Pancreas (tissue), 10 donors: ENCODE results near the gene POLD3. TPM values are rescaled to one million over a fixed set of nuclear protein-coding genes. Genes with fewer than 3 reads are reported as not detected.

Source experiments
- ATAC-seq, 4 donors: fragments of 200-7000 bp; cut with Tn5 transposase; one replicate each; pipeline versions ENCODE4 v1.8.0 to v1.9.1; 2020; ENCODE audit warnings: mild to moderate bottlenecking in 4 of 4, moderate library complexity in 4 of 4
- DNase-seq, 6 donors: peaks; one replicate each; pipeline ENCODE4 v3.0.0-alpha.2; 2020
- FAIRE-seq: peaks from 2 replicates; lab custom pipeline; 2012; peaks lifted over from hg19 to GRCh38; lab: Jason Lieb, UNC
- H3K27ac ChIP-seq, 4 donors: fragments of 200-600 bp; sonication (generic); 1 replicate in 3 of 4; 2 replicates in 1 of 4; pipeline versions ENCODE4 v1.5.0 to v1.8.0; 2020
- H3K27me3 ChIP-seq, 4 donors: fragments of 200-600 bp; one replicate each; pipeline ENCODE4 v1.8.0; 2021
- H3K36me3 ChIP-seq, 3 donors: fragments of 200-600 bp; sonication (generic) in 1 of 3; one replicate each; pipeline versions ENCODE4 v1.5.0 to v1.8.0; 2020 to 2021
- H3K4me1 ChIP-seq, 3 donors: fragments of 200-600 bp; one replicate each; pipeline ENCODE4 v1.8.0; 2021
- H3K4me3 ChIP-seq, 4 donors: fragments of 200-600 bp; sonication (generic) in 2 of 4; one replicate each; pipeline versions ENCODE4 v1.5.0 to v1.8.0; 2020 to 2021
- H3K9me3 ChIP-seq, 4 donors: fragments of 200-600 bp; one replicate each; pipeline ENCODE4 v1.8.0; 2021
- CTCF ChIP-seq, 4 donors: fragments of 200-600 bp; sonication (generic) in 3 of 4; IDR thresholded peaks; one replicate each; pipeline versions ENCODE4 v1.5.0 to v1.8.0; 2021; ENCODE audit warnings: antibody characterized with exemption in 4 of 4
- WGBS, 2 donors: extraction: QIAGEN DNeasy Blood & Tissue Kit; methylation state at CpG; one replicate each; pipeline ENCODE4 v1.1.7; 2013; 5-methylcytosine and 5-hydroxymethylcytosine counted together
- intact Hi-C, 3 donors: fragments of 100-400 bp; cut with DNase I; formaldehyde crosslinking; loops; one replicate each; pipeline versions ENCODE4 v1.11.1 to v1.14.2; 2022
- polyA plus RNA-seq, 2 donors: library from polyadenylated mRNA; stranded (reverse); fragments of 200-250 nt; gene quantifications; one replicate each; pipeline ENCODE4 v1.2.3, GENCODE V29; 2013
- total RNA-seq, 6 donors: library from RNA; stranded (reverse); fragmentation: NEBNext Ultra II Directional in 4 of 6; extraction: Animal tissue kit (Norgen Biotek cat#: 25700) in 4 of 6; gene quantifications; one replicate each; pipeline versions ENCODE4 v1.2.1 to v1.2.4, GENCODE V29; 2021 to 2023
- donor health status: healthy with polysubstance abuse.
- donor health status: DM: no; HTN: no; CAD: no; lungs with moderate emphysema.
- donor health status: DM: no; HTN: no; CAD: no.
- donor health status: control.
- donor health status: control.
- donor health status: Bipolar disorder and iron deficiency.
- donor health status: DM: yes; HTN: yes; CAD: no.
- donor health status: DM: no; HTN: no; CAD: no.
- donor health status: DM: no; HTN: no; CAD: no.
- donor health status: DM: yes; HTN: yes; CAD: no.

POLD3 gene, protein sequence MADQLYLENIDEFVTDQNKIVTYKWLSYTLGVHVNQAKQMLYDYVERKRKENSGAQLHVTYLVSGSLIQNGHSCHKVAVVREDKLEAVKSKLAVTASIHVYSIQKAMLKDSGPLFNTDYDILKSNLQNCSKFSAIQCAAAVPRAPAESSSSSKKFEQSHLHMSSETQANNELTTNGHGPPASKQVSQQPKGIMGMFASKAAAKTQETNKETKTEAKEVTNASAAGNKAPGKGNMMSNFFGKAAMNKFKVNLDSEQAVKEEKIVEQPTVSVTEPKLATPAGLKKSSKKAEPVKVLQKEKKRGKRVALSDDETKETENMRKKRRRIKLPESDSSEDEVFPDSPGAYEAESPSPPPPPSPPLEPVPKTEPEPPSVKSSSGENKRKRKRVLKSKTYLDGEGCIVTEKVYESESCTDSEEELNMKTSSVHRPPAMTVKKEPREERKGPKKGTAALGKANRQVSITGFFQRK
- 10 to 100 TPM in 3 of 6 donors, 1 to 10 TPM in 3; 7.9 to 14.0 (median 10.2) TPM for total RNA-seq
- polyA plus RNA-seq, result 1 to 10 TPM; 7.2 to 8.6 TPM

DNA sequence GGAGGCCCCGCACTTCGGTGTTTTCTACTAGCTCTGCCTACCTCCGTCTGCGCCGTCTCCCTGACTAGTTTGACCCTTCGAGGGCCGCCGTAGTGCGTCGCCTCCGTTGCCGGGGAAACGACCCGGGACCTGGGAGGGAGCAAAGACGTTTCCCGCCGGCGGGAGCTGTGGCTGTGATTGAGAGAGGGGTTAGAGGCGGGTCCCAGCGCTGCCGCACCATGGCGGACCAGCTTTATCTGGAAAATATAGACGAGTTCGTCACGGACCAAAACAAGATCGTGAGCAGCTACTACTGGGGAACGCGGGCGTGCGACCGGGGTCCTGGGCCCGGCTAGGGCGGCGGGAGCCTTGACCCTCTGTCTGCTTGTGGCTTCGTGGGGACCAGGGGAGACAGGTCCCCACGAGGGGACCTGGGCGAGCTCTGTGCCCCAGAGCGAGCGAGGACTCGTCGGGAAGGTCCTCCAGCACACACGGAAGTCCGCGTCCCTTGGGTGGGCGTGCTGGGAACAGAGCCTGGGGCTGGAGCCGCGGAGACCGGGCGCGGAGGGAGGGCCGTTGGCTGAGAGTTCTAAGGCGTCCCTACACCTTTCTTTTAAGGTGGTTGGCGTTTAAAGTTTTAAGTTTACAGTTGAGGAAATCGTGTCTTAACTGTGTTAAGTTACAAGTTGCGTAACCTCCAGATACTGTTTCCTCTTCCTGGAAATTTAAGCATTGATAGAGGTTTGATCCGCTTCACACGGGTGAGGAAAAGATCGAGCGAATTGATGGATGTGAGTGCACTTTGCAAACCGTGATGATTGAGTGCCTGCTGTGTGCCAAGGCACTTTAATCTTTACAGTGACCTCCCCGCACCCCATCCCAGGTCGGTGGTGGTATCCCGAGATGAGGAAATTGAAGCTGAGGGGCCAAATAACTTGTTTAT lies at the start of gene POLD3:
Gene POLD3 (plus strand): TSS at position 142 of the 922 bp plus-strand sequence. CDS start 77 bp downstream, at position 219.
- TF ChIP-seq CTCF (IDR thresholded peaks at IDR 0.05), result no peak
- Histone ChIP-seq H3K9me3 (no peaks in the 10 kb centered on the region), H3K36me3 (peaks cover 0 to 3% (median 2%) of the 10 kb centered on the region in 3 donors), H3K4me1 (peaks cover 0 to 16% (median 4%) of the 10 kb centered on the region in 3 donors), H3K27me3 (no peaks in the 10 kb centered on the region), H3K4me3 (peak within 1 kb of the TSS; percentile 82 to 98 (median 86)), H3K27ac (peak within 1 kb of the TSS; percentile 70 to 89 (median 73))
- ATAC-seq, result peak; percentile 97 to 99 (median 98)
- FAIRE-seq, result peak; percentile 9
- 0 to 1% methylated on average over 57 to 63 of the region's 63 CpGs for WGBS, 2 donors
- intact Hi-C loops, result no loop called here
- peak; percentile 93 to 98 (median 94) for DNase-seq

DNA sequence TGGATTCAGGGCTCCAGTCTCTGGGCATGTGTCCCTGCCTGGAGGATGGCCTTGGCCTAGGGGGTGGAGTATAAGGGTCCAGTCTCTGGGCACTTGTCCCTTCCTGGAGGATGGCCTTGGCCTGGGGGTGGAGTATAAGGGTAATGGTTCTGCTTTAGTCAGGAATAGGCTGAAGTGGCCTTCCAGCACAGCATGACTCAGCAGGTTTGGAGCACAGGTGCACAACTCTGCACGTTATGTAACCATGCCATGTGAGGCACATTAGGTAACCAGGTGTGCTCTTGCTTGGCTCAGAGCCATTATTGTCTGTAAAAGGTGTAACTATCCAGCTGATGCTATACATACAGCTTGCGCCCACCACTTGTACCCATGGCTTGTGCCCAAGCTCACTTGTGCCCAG lies 48.4 kb upstream of the POLD3 start:
- H3K27ac ChIP-seq, result no peak overlapping the region
- no peak for TF ChIP-seq CTCF (IDR thresholded peaks at IDR 0.05)
- no peaks in the 10 kb centered on the region for H3K36me3 ChIP-seq
- ATAC-seq (peak; percentile 47 to 93 (median 88)), FAIRE-seq (no peak), DNase-seq (peak in 5 of 6 donors; percentile 64 to 93 (median 76))
- no peak overlapping the region for H3K4me3 ChIP-seq
- no peaks in the 10 kb centered on the region for H3K4me1 ChIP-seq
- 72 to 73% methylated on average over 2 of the region's 2 CpGs for WGBS, 2 donors
- no peaks in the 10 kb centered on the region for H3K9me3 ChIP-seq
- H3K27me3 ChIP-seq, result no peaks in the 10 kb centered on the region
- intact Hi-C loops, result no loop called here

DNA sequence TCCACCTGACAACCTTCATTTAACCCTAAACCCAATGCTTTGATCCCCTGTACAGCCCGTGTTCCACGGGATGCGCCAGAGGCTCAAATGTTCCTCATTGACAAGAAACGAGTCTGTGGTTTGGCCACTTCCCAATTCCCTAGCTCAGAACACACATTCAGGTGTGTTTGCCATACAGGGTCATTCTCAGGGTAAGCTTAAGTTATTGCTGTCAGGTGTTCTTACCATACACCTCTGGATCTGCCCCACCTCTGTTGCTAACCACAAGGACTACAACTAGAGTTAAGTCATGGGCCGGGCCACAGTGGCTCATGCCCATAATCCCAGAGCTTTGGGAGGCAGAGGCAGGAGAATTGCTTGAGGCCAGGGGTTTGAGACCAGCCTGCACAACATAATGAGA lies 45.6 kb upstream of the POLD3 start:
- H3K27me3 ChIP-seq, result no peaks in the 10 kb centered on the region
- no peaks in the 10 kb centered on the region for H3K9me3 ChIP-seq
- no peaks in the 10 kb centered on the region for H3K36me3 ChIP-seq
- DNase-seq (peak in 1 of 6 donors; percentile 25), FAIRE-seq (no peak), ATAC-seq (peak in 3 of 4 donors; percentile 55 to 82 (median 58))
- 53 to 67% methylated on average over 5 of the region's 5 CpGs for WGBS, 2 donors
- no peak for TF ChIP-seq CTCF (IDR thresholded peaks at IDR 0.05)
- H3K4me1 ChIP-seq, result peaks cover 0 to 7% (median 4%) of the 10 kb centered on the region in 3 donors
- H3K4me3 ChIP-seq, result no peak overlapping the region
- intact Hi-C loops, result no loop called here
- H3K27ac ChIP-seq, result no peak overlapping the region

- DNase-seq (no peak), ATAC-seq (peak in 2 of 4 donors; percentile 57 to 69), FAIRE-seq (no peak)
- no peak for TF ChIP-seq CTCF (IDR thresholded peaks at IDR 0.05)
- Histone ChIP-seq H3K4me3 (no peak overlapping the region), H3K27me3 (no peaks in the 10 kb centered on the region), H3K27ac (no peak overlapping the region), H3K4me1 (peaks cover 0 to 8% (median 4%) of the 10 kb centered on the region in 3 donors), H3K36me3 (no peaks in the 10 kb centered on the region), H3K9me3 (no peaks in the 10 kb centered on the region)
- 18 to 30% methylated on average over 4 of the region's 4 CpGs for WGBS, 2 donors
- intact Hi-C loops, result loop anchor here in 1 of 3 donors (10.0 kb wide), 1 partner anchor 86 kb away; the partner anchor contains the start of gene KCNE3
Observed at GRCh38 chr11:74550991-74551753, 41.2 kb upstream of the POLD3 start.
